HEK293T (cell line): ENCODE data around the gene FCGR2B.
"Not testable (repeated sequence)": the region's sequence is repeated elsewhere in the genome, so short reads cannot be mapped to it uniquely, and the experiment has no call there.

Source experiments
- ARNT ChIP-seq: fragments of 450-650 bp; IDR thresholded peaks from 2 replicates; pipeline ENCODE4 v1.6.1; 2017; ENCODE audit warnings: mild to moderate bottlenecking
- BHLHE40 ChIP-seq: fragments of 450-650 bp; IDR thresholded peaks from 2 replicates; pipeline ENCODE4 v1.6.1; 2016; ENCODE audit warnings: mild to moderate bottlenecking, moderate library complexity, borderline replicate concordance
- ELF4 ChIP-seq: fragments of 450-650 bp; IDR thresholded peaks from 2 replicates; pipeline ENCODE4 v1.6.1; 2017; ENCODE audit warnings: antibody characterized with exemption

DNA sequence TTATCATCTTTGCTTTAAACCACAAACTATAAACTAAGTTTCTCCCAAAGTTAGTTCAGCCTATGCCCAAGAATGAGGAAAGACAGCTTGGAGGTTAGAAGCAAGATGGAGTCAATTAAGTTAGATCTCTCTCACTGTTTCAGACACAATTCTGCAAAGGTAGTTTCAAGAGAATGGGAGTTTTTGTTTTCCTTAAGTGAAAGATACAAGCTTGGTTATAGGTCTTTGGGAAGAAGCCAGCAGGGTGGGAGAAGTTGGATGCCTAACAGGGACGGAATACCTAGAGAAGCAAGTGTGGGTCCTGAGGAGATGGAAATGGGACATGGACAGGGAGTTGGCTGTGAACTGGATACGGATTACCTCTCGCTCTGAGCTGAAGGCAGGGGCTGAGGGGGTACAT lies 26.0 kb upstream of the FCGR2B start:
- TF ChIP-seq ELF4, ARNT, BHLHE40: not testable (repeated sequence)
